IPS DF 6.9 (cell line): Measurements from ENCODE around the gene RHOF.

Experiments used
- DNase-seq: peaks from one replicate; pipeline ENCODE4 v3.0.0-alpha.2; 2013; ENCODE audit warnings: low read depth, low spot score
- H3K27ac ChIP-seq: one replicate; pipeline ENCODE4 v1.5.1; 2013; ENCODE audit warnings: low read length, control low read depth
- H3K27me3 ChIP-seq: 2 replicates; pipeline ENCODE4 v1.6.1; 2013; ENCODE audit warnings: mild to moderate bottlenecking, low read length; ENCODE audit not compliant: control insufficient read depth, insufficient read depth
- H3K36me3 ChIP-seq: 2 replicates; pipeline ENCODE4 v1.6.1; 2013; ENCODE audit warnings: low read length; ENCODE audit not compliant: control insufficient read depth, insufficient read depth
- H3K4me1 ChIP-seq: 2 replicates; pipeline ENCODE4 v1.6.1; 2013; ENCODE audit warnings: low read length; ENCODE audit not compliant: control insufficient read depth, insufficient read depth
- H3K4me3 ChIP-seq: 2 replicates; pipeline ENCODE4 v1.5.1; 2013; ENCODE audit warnings: mild to moderate bottlenecking, low read length
- H3K9me3 ChIP-seq: 2 replicates; pipeline ENCODE4 v1.6.1; 2013; ENCODE audit warnings: low read length, inconsistent platforms; ENCODE audit not compliant: control insufficient read depth, insufficient read depth
- WGBS: extraction: QIAGEN DNeasy Blood & Tissue Kit; methylation state at CpG from one replicate; pipeline ENCODE4 v1.1.7; 2013; ENCODE audit warnings: mixed read lengths, missing lambda C conversion rate; ENCODE audit not compliant: insufficient read length, insufficient coverage; 5-methylcytosine and 5-hydroxymethylcytosine counted together

The RHOF gene

GRCh38 chr12:121789800-121790728 lies 3.4 kb downstream of the RHOF start:
- DNase-seq: no peak
- WGBS: no CpG with 5 or more reads among the region's 28 CpGs
- no peaks in the 10 kb centered on the region for H3K27me3 ChIP-seq
- H3K4me3 ChIP-seq: no peak overlapping the region
- no peaks in the 10 kb centered on the region for H3K9me3 ChIP-seq
- no peaks in the 10 kb centered on the region; the same call in 1 of the 2 replicates for H3K4me1 ChIP-seq
- no peaks in the 10 kb centered on the region for H3K36me3 ChIP-seq
- no peak overlapping the region for H3K27ac ChIP-seq

GRCh38 chr12:121789233-121789781 lies 4.2 kb downstream of the RHOF start:
- Histone ChIP-seq H3K27ac (no peak overlapping the region), H3K9me3 (no peaks in the 10 kb centered on the region), H3K27me3 (no peaks in the 10 kb centered on the region), H3K4me3 (no peak overlapping the region), H3K4me1 (no peaks in the 10 kb centered on the region; the same call in 1 of the 2 replicates), H3K36me3 (no peaks in the 10 kb centered on the region)
- no peak for DNase-seq
- WGBS: no CpG with 5 or more reads among the region's 13 CpGs

GRCh38 chr12:121788176-121788818 lies 5.2 kb downstream of the RHOF start:
- DNase-seq: no peak
- no peak overlapping the region for H3K4me3 ChIP-seq
- no peaks in the 10 kb centered on the region for H3K4me1 ChIP-seq
- H3K36me3 ChIP-seq: no peaks in the 10 kb centered on the region
- WGBS: no CpG with 5 or more reads among the region's 7 CpGs
- no peak overlapping the region for H3K27ac ChIP-seq
- H3K9me3 ChIP-seq: no peaks in the 10 kb centered on the region
- H3K27me3 ChIP-seq: no peaks in the 10 kb centered on the region

- Histone ChIP-seq H3K4me3 (no peak overlapping the region), H3K4me1 (no peaks in the 10 kb centered on the region), H3K36me3 (no peaks in the 10 kb centered on the region), H3K9me3 (no peaks in the 10 kb centered on the region), H3K27me3 (no peaks in the 10 kb centered on the region), H3K27ac (no peak overlapping the region)
- WGBS: no CpG with 5 or more reads among the region's 17 CpGs
- DNase-seq: no peak
Observed at GRCh38 chr12:121787063-121788025, 6.1 kb downstream of the RHOF start.

- DNase-seq: no peak
- no peaks in the 10 kb centered on the region for H3K4me1 ChIP-seq
Observed at GRCh38 chr12:121786440-121786825, 7.1 kb downstream of the RHOF start.

GRCh38 chr12:121784460-121784859 lies 9.0 kb downstream of the RHOF start:
- Histone ChIP-seq H3K9me3 (no peaks in the 10 kb centered on the region), H3K27me3 (no peaks in the 10 kb centered on the region), H3K4me1 (no peaks in the 10 kb centered on the region), H3K27ac (no peak overlapping the region), H3K4me3 (no peak overlapping the region), H3K36me3 (no peaks in the 10 kb centered on the region)
- DNase-seq: no peak
- WGBS: no CpG with 5 or more reads among the region's 6 CpGs

More at GRCh38 chr12:121786440-121786825, 7.1 kb downstream of the RHOF start:
- no peak overlapping the region for H3K4me3 ChIP-seq
- no peaks in the 10 kb centered on the region for H3K9me3 ChIP-seq
- WGBS: no CpG with 5 or more reads among the region's 6 CpGs
- H3K36me3 ChIP-seq: no peaks in the 10 kb centered on the region
- H3K27me3 ChIP-seq: no peaks in the 10 kb centered on the region
- H3K27ac ChIP-seq: no peak overlapping the region

GRCh38 chr12:121783766-121784165 lies 9.7 kb downstream of the RHOF start:
- Histone ChIP-seq H3K27ac (no peak overlapping the region), H3K9me3 (no peaks in the 10 kb centered on the region), H3K4me1 (no peaks in the 10 kb centered on the region), H3K27me3 (no peaks in the 10 kb centered on the region), H3K4me3 (no peak overlapping the region), H3K36me3 (no peaks in the 10 kb centered on the region)
- no peak for DNase-seq
- no CpG with 5 or more reads among the region's 6 CpGs for WGBS

GRCh38 chr12:121781998-121782979 lies 11.2 kb downstream of the RHOF start:
- no peaks in the 10 kb centered on the region for H3K36me3 ChIP-seq
- DNase-seq: no peak
- WGBS: no CpG with 5 or more reads among the region's 14 CpGs

GRCh38 chr12:121781484-121781997 lies 11.9 kb downstream of the RHOF start:
- no peaks in the 10 kb centered on the region for H3K36me3 ChIP-seq
- H3K4me1 ChIP-seq: no peaks in the 10 kb centered on the region
- no peak overlapping the region for H3K27ac ChIP-seq
- no peak overlapping the region for H3K4me3 ChIP-seq
- no peaks in the 10 kb centered on the region for H3K27me3 ChIP-seq
- H3K9me3 ChIP-seq: no peaks in the 10 kb centered on the region
- no CpG with 5 or more reads among the region's 12 CpGs for WGBS
- no peak for DNase-seq

More at GRCh38 chr12:121781998-121782979, 11.2 kb downstream of the RHOF start:
- H3K4me1 ChIP-seq: no peaks in the 10 kb centered on the region
- H3K27me3 ChIP-seq: no peaks in the 10 kb centered on the region
- no peaks in the 10 kb centered on the region for H3K9me3 ChIP-seq
- no peak overlapping the region for H3K27ac ChIP-seq
- H3K4me3 ChIP-seq: no peak overlapping the region
